ENCODE measurements around the gene CHST9. TPM values are rescaled to one million over a fixed set of nuclear protein-coding genes. Genes with fewer than 3 reads are reported as not detected.

Gene CHST9
- total and polyA plus RNA-seq, 7 donors, result 0.12 to 3.1 (median 0.95) TPM; not detected in 1

DNA sequence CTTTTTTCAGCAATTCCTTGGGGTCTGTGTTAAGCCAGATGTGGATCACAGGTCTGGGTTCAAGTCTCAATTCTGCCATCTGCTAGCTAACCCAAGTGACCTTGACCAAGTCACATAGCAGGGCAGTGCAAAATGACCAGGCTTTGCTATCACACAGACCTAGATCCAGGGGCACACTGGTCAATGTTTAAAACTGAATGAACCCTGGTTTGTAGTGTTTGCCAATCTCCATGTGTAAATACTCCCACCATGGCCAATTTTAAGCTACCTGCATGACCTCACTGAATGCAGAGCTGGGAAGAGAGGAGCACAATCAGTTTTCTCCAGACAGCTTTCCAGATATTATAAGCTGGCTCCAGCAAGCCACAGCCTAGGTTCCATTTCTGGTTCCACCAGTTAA is 142.9 kb downstream of the CHST9 start:
- H3K9me3 ChIP-seq, result no peaks in the 10 kb centered on the region
- H3K27ac ChIP-seq, result no peak overlapping the region
- no peak for TF ChIP-seq POLR2A (IDR thresholded peaks at IDR 0.05)
- intact Hi-C loops (cut with DNase I), result no loop called here
- no peaks in the 10 kb centered on the region for H3K4me1 ChIP-seq
- DNase-seq, result no peak
- no peak overlapping the region for H3K4me3 ChIP-seq
- no peaks in the 10 kb centered on the region for H3K36me3 ChIP-seq
- H3K27me3 ChIP-seq, result no peaks in the 10 kb centered on the region

DNA sequence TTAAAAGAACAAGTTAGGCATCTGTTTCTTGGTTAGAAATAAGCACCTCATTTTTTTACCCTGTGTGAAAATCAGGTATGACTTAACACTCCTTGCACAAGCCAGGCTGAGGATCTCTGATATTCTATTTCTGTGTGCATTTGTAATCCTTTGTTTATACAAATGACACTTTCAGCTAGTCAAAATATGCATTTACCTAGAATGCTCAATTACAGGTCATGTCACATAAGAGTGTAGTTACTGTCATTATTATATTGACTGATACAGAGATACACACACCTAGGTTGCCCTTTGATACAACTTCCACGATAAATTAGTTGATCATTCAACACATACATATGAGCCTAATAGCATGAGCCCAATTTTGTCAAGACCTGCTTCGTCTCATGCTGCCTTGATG is 144.3 kb downstream of the CHST9 start:
- Histone ChIP-seq H3K36me3 (no peaks in the 10 kb centered on the region), H3K27me3 (no peaks in the 10 kb centered on the region), H3K27ac (no peak overlapping the region), H3K9me3 (no peaks in the 10 kb centered on the region), H3K4me1 (no peaks in the 10 kb centered on the region), H3K4me3 (no peak overlapping the region)
- DNase-seq, result no peak
- TF ChIP-seq EP300 (IDR thresholded peaks at IDR 0.05), result no peak
- TF ChIP-seq CTCF (IDR thresholded peaks at IDR 0.05), result no peak
- no peak for TF ChIP-seq POLR2AphosphoS5 (IDR thresholded peaks at IDR 0.05)
- no peak for TF ChIP-seq POLR2A (IDR thresholded peaks at IDR 0.05)
- 64 to 87% methylated on average over 2 of the region's 2 CpGs for WGBS, 2 donors
- intact Hi-C loops (cut with DNase I), result no loop called here

DNA sequence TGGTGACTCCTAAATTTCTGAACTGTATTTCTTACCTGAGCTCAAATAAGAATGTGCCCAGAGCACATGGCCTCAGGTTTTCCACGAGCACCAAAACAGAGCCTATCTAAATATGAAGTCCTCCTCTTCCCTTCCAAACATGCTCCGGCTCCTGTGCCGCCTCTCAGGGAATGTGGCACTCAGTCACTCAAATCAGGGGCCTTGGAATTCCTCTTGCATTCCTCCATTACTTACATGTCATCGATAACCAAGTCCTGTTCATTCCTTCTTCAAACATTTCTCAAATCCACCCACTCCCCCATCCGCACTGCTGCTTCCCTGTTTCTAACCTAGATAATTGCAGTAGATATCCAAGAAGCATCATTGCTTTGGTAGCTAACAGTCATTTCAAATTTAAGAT is 151.4 kb downstream of the CHST9 start:
- Histone ChIP-seq H3K4me1 (no peaks in the 10 kb centered on the region), H3K9me3 (no peaks in the 10 kb centered on the region), H3K4me3 (no peak overlapping the region), H3K27me3 (no peaks in the 10 kb centered on the region), H3K36me3 (no peaks in the 10 kb centered on the region), H3K27ac (no peak overlapping the region)
- intact Hi-C loops (cut with DNase I), result no loop called here
- DNase-seq, result no peak
- TF ChIP-seq EP300 (IDR thresholded peaks at IDR 0.05) (no peak), POLR2AphosphoS5 (IDR thresholded peaks at IDR 0.05) (no peak), CTCF (IDR thresholded peaks at IDR 0.05) (no peak), POLR2A (IDR thresholded peaks at IDR 0.05) (no peak)
- WGBS, 2 donors, result 84 to 90% methylated on average over 5 of the region's 5 CpGs

GRCh38 chr18:27030421-27030820 is 154.7 kb downstream of the CHST9 start:
- Histone ChIP-seq H3K36me3 (no peaks in the 10 kb centered on the region), H3K9me3 (no peaks in the 10 kb centered on the region), H3K27me3 (no peaks in the 10 kb centered on the region), H3K4me1 (no peaks in the 10 kb centered on the region), H3K27ac (no peak overlapping the region), H3K4me3 (no peak overlapping the region)
- DNase-seq, result no peak
- TF ChIP-seq EP300 (IDR thresholded peaks at IDR 0.05) (no peak), POLR2AphosphoS5 (IDR thresholded peaks at IDR 0.05) (no peak), CTCF (IDR thresholded peaks at IDR 0.05) (no peak), POLR2A (IDR thresholded peaks at IDR 0.05) (no peak)
- intact Hi-C loops (cut with DNase I), result no loop called here
- WGBS, 2 donors, result 76 to 79% methylated on average over 9 of the region's 9 CpGs

GRCh38 chr18:27022477-27022876 is 162.6 kb downstream of the CHST9 start:
- Histone ChIP-seq H3K4me3 (no peak overlapping the region), H3K9me3 (no peaks in the 10 kb centered on the region), H3K27ac (no peak overlapping the region), H3K4me1 (no peaks in the 10 kb centered on the region), H3K27me3 (no peaks in the 10 kb centered on the region), H3K36me3 (no peaks in the 10 kb centered on the region)
- TF ChIP-seq POLR2AphosphoS5 (IDR thresholded peaks at IDR 0.05) (no peak), POLR2A (IDR thresholded peaks at IDR 0.05) (no peak), CTCF (IDR thresholded peaks at IDR 0.05) (no peak), EP300 (IDR thresholded peaks at IDR 0.05) (no peak)
- DNase-seq, result no peak
- intact Hi-C loops (cut with DNase I), result no loop called here
- 51 to 63% methylated on average over 3 of the region's 3 CpGs for WGBS, 2 donors

All from sigmoid colon (tissue), 7 donors.